Astrocyte (in vitro differentiated cells and primary cell): ENCODE measurements around the gene BTNL9.

ENCODE experiments used
- EZH2 ChIP-seq: IDR thresholded peaks from 2 replicates; pipeline ENCODE4 v1.6.1; 2012; ENCODE audit warnings: mild to moderate bottlenecking, low read length, inconsistent platforms; ENCODE audit not compliant: insufficient read depth
- TF ChIP-seq, protein P1 (sequence below): IDR thresholded peaks from 2 replicates; pipeline ENCODE4 v1.5.1; 2011; ENCODE audit warnings: low read depth, mild to moderate bottlenecking, inconsistent platforms, low read length, moderate library complexity; ENCODE audit not compliant: insufficient read depth

DNA sequence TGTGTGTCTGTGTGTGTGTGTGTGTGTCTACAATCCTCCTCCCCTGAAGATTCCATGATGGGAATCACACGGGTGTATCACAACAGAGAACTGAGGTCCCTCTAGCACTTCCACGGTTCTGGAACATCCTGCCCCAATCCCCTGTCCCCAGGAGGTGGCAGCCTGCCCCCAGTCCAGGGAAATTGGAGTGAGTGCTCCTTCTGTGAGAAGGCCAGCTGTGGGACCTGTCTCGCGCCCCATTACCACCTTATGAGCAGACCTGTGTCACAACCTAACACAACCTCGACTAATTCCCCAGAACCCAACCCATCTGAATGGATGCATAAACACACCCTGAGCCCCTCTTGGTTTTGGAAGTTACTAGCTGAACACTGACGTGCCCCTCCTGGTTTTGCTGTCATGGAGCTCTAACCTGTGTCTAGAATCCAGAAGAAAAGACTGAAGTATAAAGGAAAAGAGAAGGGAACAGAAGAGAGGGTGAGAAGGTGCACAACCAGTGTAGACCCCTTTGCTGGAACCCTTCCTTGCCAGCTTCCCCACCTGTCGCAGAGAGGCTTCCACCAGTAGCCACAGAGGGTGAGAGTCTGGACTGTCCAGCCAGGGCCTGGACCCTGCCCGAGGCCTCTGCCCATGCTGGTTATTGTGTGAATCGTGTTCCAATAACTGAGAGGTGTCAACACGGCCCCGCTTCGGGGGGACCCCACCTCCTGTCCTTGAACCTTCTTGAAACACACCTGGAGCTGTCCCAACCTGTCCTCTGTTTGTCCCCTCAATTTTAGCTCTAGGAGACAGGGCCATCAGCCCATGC is 3.4 kb downstream of the BTNL9 start:
- TF ChIP-seq, protein P1, sequence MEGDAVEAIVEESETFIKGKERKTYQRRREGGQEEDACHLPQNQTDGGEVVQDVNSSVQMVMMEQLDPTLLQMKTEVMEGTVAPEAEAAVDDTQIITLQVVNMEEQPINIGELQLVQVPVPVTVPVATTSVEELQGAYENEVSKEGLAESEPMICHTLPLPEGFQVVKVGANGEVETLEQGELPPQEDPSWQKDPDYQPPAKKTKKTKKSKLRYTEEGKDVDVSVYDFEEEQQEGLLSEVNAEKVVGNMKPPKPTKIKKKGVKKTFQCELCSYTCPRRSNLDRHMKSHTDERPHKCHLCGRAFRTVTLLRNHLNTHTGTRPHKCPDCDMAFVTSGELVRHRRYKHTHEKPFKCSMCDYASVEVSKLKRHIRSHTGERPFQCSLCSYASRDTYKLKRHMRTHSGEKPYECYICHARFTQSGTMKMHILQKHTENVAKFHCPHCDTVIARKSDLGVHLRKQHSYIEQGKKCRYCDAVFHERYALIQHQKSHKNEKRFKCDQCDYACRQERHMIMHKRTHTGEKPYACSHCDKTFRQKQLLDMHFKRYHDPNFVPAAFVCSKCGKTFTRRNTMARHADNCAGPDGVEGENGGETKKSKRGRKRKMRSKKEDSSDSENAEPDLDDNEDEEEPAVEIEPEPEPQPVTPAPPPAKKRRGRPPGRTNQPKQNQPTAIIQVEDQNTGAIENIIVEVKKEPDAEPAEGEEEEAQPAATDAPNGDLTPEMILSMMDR: no peak
- TF ChIP-seq EZH2: no peak
